ENCODE measurements around the gene TIMP2.

DNA sequence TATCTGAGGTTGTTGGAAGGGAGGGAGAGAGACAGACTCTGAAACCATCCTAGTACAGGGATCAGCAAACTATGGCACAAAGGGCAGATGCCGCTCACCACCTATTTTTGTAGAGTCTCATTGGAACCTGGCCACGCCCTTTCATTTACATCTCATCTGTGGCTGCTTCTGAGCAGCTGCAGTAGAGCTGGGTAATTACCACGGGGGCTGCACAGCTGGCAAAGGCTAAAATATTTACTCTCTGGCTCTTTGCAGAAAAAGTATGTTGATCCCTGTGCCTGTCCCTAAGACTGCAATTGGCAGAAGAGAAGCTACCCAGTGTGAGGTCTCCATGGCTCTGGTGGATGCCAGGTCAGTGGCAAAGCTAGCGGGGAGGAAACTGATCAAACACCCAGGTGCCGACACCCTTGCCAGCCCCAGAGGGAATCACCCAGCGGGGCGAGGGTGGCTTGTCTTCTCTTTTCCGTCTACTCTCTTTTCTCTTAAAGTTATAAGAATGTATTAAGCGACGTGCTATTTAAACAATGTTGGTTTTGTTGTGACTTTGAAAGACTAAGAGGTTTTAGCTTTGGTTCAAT is 36.2 kb downstream of the TIMP2 start:
- TF ChIP-seq, protein P1, sequence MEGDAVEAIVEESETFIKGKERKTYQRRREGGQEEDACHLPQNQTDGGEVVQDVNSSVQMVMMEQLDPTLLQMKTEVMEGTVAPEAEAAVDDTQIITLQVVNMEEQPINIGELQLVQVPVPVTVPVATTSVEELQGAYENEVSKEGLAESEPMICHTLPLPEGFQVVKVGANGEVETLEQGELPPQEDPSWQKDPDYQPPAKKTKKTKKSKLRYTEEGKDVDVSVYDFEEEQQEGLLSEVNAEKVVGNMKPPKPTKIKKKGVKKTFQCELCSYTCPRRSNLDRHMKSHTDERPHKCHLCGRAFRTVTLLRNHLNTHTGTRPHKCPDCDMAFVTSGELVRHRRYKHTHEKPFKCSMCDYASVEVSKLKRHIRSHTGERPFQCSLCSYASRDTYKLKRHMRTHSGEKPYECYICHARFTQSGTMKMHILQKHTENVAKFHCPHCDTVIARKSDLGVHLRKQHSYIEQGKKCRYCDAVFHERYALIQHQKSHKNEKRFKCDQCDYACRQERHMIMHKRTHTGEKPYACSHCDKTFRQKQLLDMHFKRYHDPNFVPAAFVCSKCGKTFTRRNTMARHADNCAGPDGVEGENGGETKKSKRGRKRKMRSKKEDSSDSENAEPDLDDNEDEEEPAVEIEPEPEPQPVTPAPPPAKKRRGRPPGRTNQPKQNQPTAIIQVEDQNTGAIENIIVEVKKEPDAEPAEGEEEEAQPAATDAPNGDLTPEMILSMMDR (IDR thresholded peaks at IDR 0.05), result no peak
- TF ChIP-seq POLR2AphosphoS5 (IDR thresholded peaks at IDR 0.05) (no peak), POLR2A (IDR thresholded peaks at IDR 0.05) (no peak), EP300 (IDR thresholded peaks at IDR 0.05; ENCODE audit: low read depth) (no peak)
